DND-41 (cell line): ENCODE data around the gene THRB.

Experiments used
- ATAC-seq: fragments of 200-7000 bp; cut with Tn5 transposase; 3 replicates; pipeline ENCODE4 v1.9.1; 2021; ENCODE audit warnings: low read depth; ENCODE audit not compliant: insufficient read depth
- DNase-seq: peaks from one replicate; pipeline ENCODE4 v3.0.0-alpha.2; 2020
- H2AFZ ChIP-seq: 2 replicates; pipeline ENCODE4 v1.6.0; 2012; ENCODE audit warnings: low read depth, low read length
- H3K27ac ChIP-seq: 2 replicates; pipeline ENCODE4 v1.5.1; 2012; ENCODE audit warnings: low read length, inconsistent platforms
- H3K27me3 ChIP-seq: fragments of 200-600 bp; sonication (generic); 2 replicates; pipeline ENCODE4 v1.6.0; 2012; ENCODE audit warnings: low read length, mild to moderate bottlenecking, inconsistent platforms; ENCODE audit not compliant: insufficient read depth, poor library complexity
- H3K36me3 ChIP-seq: 2 replicates; pipeline ENCODE4 v1.5.1; 2012; ENCODE audit warnings: low read length, inconsistent platforms; ENCODE audit not compliant: insufficient read depth
- H3K4me1 ChIP-seq: 2 replicates; pipeline ENCODE4 v1.5.1; 2012; ENCODE audit warnings: mild to moderate bottlenecking, low read length; ENCODE audit not compliant: insufficient read depth
- H3K4me2 ChIP-seq: 2 replicates; pipeline ENCODE4 v1.6.0; 2012; ENCODE audit warnings: mild to moderate bottlenecking, moderate library complexity, low read length, inconsistent platforms; ENCODE audit not compliant: insufficient read depth
- H3K4me3 ChIP-seq, 2 experiments: fragments of 200-600 bp in 1 of 2; shearing (Covaris generic) in 1 of 2; 2 replicates each; pipeline ENCODE4 v1.5.1; 2012 to 2016; ENCODE audit warnings: inconsistent platforms in 2 of 2, low read length in 2 of 2, mild to moderate bottlenecking in 2 of 2, low read depth in 1 of 2, moderate library complexity in 1 of 2
- H3K79me2 ChIP-seq: 2 replicates; pipeline ENCODE4 v1.6.0; 2012; ENCODE audit warnings: low read length, inconsistent platforms; ENCODE audit not compliant: insufficient read depth
- H3K9ac ChIP-seq: 2 replicates; pipeline ENCODE4 v1.6.0; 2012; ENCODE audit warnings: low read depth, mild to moderate bottlenecking, inconsistent platforms, low read length, moderate library complexity
- H3K9me3 ChIP-seq: 2 replicates; pipeline ENCODE4 v1.5.1; 2012; ENCODE audit warnings: low read length, moderate library complexity, mild to moderate bottlenecking, inconsistent platforms; ENCODE audit not compliant: insufficient read depth, severe bottlenecking
- H4K20me1 ChIP-seq: 2 replicates; pipeline ENCODE4 v1.6.0; 2012; ENCODE audit warnings: low read length; ENCODE audit not compliant: insufficient read depth
- EZH2 ChIP-seq: IDR thresholded peaks from 3 replicates; pipeline ENCODE4 v1.6.1; 2012; ENCODE audit warnings: borderline replicate concordance, low read depth, mild to moderate bottlenecking, moderate library complexity, low read length, inconsistent platforms; ENCODE audit not compliant: severe bottlenecking
- TF ChIP-seq, protein P1 (sequence below): IDR thresholded peaks from 2 replicates; pipeline ENCODE4 v1.5.1; 2012; ENCODE audit warnings: borderline replicate concordance, low read length, moderate library complexity, mild to moderate bottlenecking; ENCODE audit not compliant: poor library complexity, severe bottlenecking; ENCODE audit errors: extremely low read depth

THRB gene

DNA sequence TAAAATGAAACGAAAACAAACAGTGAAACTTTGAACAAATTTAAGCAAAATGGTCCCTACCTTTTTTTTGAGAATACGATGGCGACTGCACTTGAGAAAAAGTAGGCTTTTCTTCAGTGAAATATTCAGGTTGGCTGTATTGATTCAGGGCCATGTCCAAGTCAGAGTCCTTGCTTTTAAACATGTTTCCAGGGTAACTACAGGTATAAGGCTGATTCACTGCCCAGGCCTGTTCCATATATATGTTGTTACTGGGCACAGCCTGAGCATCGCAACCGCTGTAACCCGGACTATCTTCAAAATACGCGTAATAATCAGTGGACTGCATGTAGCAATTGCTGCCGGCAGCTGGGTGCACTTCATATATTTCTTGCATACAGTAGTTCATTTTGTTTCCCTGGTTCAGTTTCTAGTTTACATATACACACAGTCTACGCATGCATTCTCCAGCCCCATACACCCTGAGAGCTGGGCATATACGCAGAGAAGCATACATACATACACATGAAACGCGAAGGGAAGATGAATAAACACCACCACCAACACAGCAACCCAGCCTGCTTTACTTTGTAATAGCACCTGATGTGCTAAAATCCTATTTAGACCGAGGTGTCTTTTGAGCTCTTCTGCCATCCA lies 329.6 kb downstream of the THRB start:
- DNase-seq = no peak
- peaks cover 7% of the 10 kb centered on the region for H3K27me3 ChIP-seq
- no peak for ATAC-seq
- H2AFZ ChIP-seq = no peak overlapping the region
- no peak overlapping the region for H3K9ac ChIP-seq
- H3K4me3 ChIP-seq = no peak overlapping the region
- TF ChIP-seq, protein P1, sequence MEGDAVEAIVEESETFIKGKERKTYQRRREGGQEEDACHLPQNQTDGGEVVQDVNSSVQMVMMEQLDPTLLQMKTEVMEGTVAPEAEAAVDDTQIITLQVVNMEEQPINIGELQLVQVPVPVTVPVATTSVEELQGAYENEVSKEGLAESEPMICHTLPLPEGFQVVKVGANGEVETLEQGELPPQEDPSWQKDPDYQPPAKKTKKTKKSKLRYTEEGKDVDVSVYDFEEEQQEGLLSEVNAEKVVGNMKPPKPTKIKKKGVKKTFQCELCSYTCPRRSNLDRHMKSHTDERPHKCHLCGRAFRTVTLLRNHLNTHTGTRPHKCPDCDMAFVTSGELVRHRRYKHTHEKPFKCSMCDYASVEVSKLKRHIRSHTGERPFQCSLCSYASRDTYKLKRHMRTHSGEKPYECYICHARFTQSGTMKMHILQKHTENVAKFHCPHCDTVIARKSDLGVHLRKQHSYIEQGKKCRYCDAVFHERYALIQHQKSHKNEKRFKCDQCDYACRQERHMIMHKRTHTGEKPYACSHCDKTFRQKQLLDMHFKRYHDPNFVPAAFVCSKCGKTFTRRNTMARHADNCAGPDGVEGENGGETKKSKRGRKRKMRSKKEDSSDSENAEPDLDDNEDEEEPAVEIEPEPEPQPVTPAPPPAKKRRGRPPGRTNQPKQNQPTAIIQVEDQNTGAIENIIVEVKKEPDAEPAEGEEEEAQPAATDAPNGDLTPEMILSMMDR = no peak
- no peak for TF ChIP-seq EZH2
- no peaks in the 10 kb centered on the region for H3K79me2 ChIP-seq
- no peak overlapping the region for H3K4me2 ChIP-seq
- no peaks in the 10 kb centered on the region for H3K9me3 ChIP-seq
- H3K36me3 ChIP-seq = no peaks in the 10 kb centered on the region
- no peaks in the 10 kb centered on the region for H3K4me1 ChIP-seq
- no peaks in the 10 kb centered on the region for H4K20me1 ChIP-seq
- H3K27ac ChIP-seq = no peak overlapping the region

DNA sequence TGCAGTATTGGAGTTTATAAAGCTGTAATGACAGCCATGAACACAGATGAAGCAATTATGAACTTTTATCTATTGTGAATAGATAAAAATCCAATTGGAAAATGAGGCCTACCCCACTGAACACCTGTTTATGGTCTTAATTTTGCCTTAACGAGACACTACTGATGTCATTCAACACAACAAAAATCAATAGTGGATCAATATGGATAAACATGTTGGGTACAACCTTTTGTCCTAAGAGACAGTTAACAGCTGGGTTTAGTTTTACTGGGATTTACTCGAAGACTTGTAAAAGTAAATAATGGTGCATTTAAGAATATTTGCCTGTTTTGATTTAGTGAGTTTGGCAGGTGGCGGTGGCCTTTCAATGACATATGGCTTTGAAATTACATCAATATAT lies 331.7 kb downstream of the THRB start:
- TF ChIP-seq, protein P1 = no peak
- no peak for TF ChIP-seq EZH2
- H3K4me3 ChIP-seq = no peak overlapping the region
- no peaks in the 10 kb centered on the region for H3K36me3 ChIP-seq
- no peaks in the 10 kb centered on the region for H3K4me1 ChIP-seq
- no peak overlapping the region for H3K27ac ChIP-seq
- ATAC-seq (no peak), DNase-seq (no peak)
- no peak overlapping the region for H3K4me2 ChIP-seq
- H3K9ac ChIP-seq = no peak overlapping the region
- peaks cover 4% of the 10 kb centered on the region for H3K27me3 ChIP-seq
- no peaks in the 10 kb centered on the region for H3K79me2 ChIP-seq
- no peaks in the 10 kb centered on the region for H4K20me1 ChIP-seq
- no peak overlapping the region for H2AFZ ChIP-seq
- H3K9me3 ChIP-seq = no peaks in the 10 kb centered on the region

DNA sequence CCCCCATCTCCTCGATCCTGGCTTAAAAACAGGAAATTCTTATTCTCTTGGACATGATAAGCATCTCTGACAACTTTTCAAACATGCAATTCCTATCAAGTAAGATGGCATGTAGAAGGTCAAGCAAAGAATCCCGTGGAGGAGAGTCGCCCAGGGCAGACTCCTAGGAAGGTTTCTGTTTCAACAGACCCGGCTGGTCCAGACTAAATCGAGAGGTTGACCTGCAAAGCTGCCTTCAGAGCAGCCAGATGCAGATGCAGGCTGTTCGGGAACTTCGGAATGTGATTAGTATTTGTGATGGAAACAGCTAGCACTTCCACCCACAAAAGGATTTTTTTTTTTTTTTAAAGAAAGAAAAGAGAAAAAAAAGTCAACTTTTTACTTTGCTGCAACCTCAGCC lies 332.8 kb downstream of the THRB start:
- DNase-seq = no peak
- ATAC-seq = no peak
- Histone ChIP-seq H3K27ac (no peak overlapping the region), H3K9me3 (no peaks in the 10 kb centered on the region), H3K27me3 (peaks cover 4% of the 10 kb centered on the region), H3K4me3 (no peak overlapping the region), H3K9ac (no peak overlapping the region), H3K4me2 (no peak overlapping the region), H2AFZ (no peak overlapping the region), H4K20me1 (no peaks in the 10 kb centered on the region), H3K4me1 (no peaks in the 10 kb centered on the region), H3K79me2 (no peaks in the 10 kb centered on the region), H3K36me3 (no peaks in the 10 kb centered on the region)
- TF ChIP-seq, protein P1 = no peak
